Motor neuron (in vitro differentiated cells): ENCODE measurements around the gene CNKSR3. TPM values are rescaled to one million over a fixed set of nuclear protein-coding genes. Genes with fewer than 3 reads are reported as not detected.

Source experiments
- ATAC-seq, 8 experiments: fragments of 200-7000 bp; cut with Tn5 transposase; replicated peaks in 6 of 8; 2 replicates each; pipeline ENCODE4 v1.8.0; 2021; ENCODE audit warnings: mild to moderate bottlenecking in 8 of 8, moderate library complexity in 8 of 8
- H3K27ac ChIP-seq, 2 donors: fragments of 250-450 bp; sonication (Bioruptor Pico); 2 replicates each; pipeline ENCODE4 v1.9.0; 2021; ENCODE audit warnings: antibody characterized with exemption in 2 of 2, mild to moderate bottlenecking in 2 of 2, moderate library complexity in 1 of 2
- H3K4me1 ChIP-seq, 2 donors: fragments of 250-450 bp; sonication (Bioruptor Pico); replicated peaks in 1 of 2; 2 replicates each; pipeline ENCODE4 v1.6.1; 2021; ENCODE audit warnings: antibody characterized with exemption in 2 of 2, mild to moderate bottlenecking in 2 of 2, moderate library complexity in 1 of 2
- H3K4me3 ChIP-seq, 5 donors: fragments of 250-450 bp; sonication (Bioruptor Pico); 2 replicates each; pipeline ENCODE4 v1.9.0; 2021; ENCODE audit warnings: antibody characterized with exemption in 5 of 5, mild to moderate bottlenecking in 5 of 5, moderate library complexity in 4 of 5
- WGBS, 10 experiments: fragments of 450-650 bp; shearing (Covaris generic); methylation state at CpG; one replicate each; pipeline ENCODE4 v1.0.0; 2022; 5-methylcytosine and 5-hydroxymethylcytosine counted together
- in situ Hi-C, 9 experiments: fragments of 400-800 bp; cut with MboI; loops; one replicate each; pipeline ENCODE4 v1.15.0; 2021; ENCODE audit warnings: low sequenced_read_pairs in 9 of 9, low pct_unique_long_range_greater_than_20kb in 2 of 9; ENCODE audit not compliant: unreplicated experiment in 9 of 9
- total RNA-seq, 8 experiments: library from RNA; unstranded; fragments of 300-600 nt; gene quantifications; 2 replicates each; pipeline versions ENCODE4 v1.2.3 to v1.2.4, GENCODE V29; 2022

The CNKSR3 gene
- total RNA-seq, 8 experiments from 2014 or later: 2.0 to 21.5 (median 3.5) TPM

DNA sequence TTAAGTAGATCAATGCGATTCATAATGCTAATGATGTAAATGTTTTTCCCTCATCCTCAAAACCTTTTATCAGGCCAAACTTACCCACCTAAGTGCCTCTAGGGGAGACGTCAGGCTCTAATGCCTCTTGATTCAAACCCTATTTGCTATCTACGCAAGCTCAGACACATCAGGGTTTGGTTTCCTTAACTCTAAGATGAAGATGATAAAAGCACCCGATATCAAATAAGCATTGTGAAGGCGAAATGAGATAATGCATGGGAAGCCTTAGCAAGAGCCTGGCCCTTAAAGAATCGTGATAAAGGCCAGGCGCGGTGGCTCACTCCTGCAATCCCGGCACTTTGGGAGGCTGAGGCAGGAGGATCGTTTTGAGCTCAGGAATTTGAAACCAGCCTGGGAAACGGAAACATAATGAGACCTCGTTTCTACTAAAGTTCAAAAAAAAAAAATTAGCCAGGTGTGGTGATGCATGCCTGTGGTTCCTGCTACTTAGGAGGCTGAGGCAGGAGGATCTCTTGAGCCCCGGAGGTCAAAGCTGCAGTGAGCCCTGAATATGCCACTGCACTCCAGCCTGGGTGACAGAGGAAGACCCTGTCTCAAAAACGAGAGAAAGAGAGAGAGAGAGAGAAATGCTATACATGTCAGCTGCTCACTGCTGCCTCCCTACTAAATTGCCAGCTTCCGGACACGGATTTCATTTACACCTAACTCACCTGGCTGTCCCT is 13.5 kb downstream of the CNKSR3 start:
- no peak for ATAC-seq
- in situ Hi-C loops: loop anchor here in 1 of 9 experiments (25.0 kb wide), 1 partner anchor 315 kb away; no protein-coding TSS in a partner anchor
- H3K27ac ChIP-seq: no peak overlapping the region
- no peak overlapping the region for H3K4me3 ChIP-seq
- WGBS, 10 experiments: 85 to 100% (median 94%) methylated on average over 2 to 15 of the region's 16 CpGs
- H3K4me1 ChIP-seq: no peaks in the 10 kb centered on the region

DNA sequence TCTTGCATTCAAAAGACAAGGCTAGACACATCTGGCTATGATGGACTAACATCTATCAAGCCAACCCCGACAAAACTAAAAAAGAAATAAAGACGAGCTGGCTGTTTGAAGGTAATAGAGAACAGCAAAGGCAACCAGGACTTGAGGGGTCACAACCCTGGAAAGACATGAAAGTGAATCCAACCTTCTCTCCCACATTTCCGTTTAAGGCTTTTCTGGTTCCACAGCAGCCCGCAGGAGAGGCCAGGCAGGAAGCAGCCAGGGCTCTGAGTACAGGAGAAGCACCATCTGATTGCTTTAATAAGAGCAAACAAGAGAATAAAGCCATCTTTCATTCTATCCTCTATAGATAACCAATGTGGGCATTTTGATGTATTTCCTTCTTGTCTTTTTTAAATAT is 14.3 kb downstream of the CNKSR3 start:
- in situ Hi-C loops: loop anchor here in 1 of 9 experiments (25.0 kb wide), 1 partner anchor 316 kb away; no protein-coding TSS in a partner anchor
- Histone ChIP-seq H3K4me3 (no peak overlapping the region), H3K27ac (no peak overlapping the region), H3K4me1 (no peaks in the 10 kb centered on the region)
- 50 to 100% (median 78%) methylated on average over 1 to 4 of the region's 4 CpGs; no CpG with 5 or more reads in 2 of the 10 experiments for WGBS, 10 experiments
- no peak for ATAC-seq

DNA sequence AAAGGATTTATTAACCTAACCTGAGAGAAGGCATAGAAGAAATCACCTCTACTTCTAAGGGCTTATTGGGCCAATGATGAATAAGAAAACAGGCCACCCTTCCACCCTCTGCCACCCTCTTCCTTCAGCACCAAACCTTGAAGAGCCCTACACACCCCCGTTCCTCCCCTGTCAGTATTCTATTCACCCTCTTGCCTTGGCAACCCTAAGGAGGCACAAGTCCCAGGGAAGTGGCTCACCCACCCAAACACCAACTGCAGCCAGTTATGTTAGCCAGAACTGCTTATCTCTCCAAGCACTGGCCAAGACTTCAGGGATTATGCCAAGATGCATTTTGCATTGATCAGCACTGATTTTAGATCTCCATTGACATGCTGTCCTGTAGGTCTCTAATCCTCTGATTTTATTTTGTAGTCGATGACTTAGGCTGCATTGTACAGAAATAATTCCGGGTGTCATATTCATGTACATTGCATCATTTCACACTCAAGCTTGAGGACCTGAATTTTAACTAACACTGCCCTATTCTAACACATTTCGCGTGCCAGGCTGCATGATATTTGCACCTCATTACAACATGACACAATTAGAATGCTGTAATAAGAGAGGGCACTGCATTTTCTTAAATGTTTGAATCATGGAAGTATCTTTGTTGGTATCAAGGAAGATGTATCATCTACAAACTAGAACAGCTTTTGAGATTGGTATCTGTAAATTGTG is 15.7 kb downstream of the CNKSR3 start:
- Histone ChIP-seq H3K4me3 (no peak overlapping the region), H3K4me1 (no peaks in the 10 kb centered on the region), H3K27ac (no peak overlapping the region)
- peak in 5 of 8 experiments; percentile 9 to 61 (median 37) for ATAC-seq
- in situ Hi-C loops: loop anchor here in 1 of 9 experiments (25.0 kb wide), 1 partner anchor 318 kb away; no protein-coding TSS in a partner anchor
- WGBS, 10 experiments: 40 to 95% (median 60%) methylated on average over 1 to 5 of the region's 5 CpGs; no CpG with 5 or more reads in 1 of the 10 experiments

DNA sequence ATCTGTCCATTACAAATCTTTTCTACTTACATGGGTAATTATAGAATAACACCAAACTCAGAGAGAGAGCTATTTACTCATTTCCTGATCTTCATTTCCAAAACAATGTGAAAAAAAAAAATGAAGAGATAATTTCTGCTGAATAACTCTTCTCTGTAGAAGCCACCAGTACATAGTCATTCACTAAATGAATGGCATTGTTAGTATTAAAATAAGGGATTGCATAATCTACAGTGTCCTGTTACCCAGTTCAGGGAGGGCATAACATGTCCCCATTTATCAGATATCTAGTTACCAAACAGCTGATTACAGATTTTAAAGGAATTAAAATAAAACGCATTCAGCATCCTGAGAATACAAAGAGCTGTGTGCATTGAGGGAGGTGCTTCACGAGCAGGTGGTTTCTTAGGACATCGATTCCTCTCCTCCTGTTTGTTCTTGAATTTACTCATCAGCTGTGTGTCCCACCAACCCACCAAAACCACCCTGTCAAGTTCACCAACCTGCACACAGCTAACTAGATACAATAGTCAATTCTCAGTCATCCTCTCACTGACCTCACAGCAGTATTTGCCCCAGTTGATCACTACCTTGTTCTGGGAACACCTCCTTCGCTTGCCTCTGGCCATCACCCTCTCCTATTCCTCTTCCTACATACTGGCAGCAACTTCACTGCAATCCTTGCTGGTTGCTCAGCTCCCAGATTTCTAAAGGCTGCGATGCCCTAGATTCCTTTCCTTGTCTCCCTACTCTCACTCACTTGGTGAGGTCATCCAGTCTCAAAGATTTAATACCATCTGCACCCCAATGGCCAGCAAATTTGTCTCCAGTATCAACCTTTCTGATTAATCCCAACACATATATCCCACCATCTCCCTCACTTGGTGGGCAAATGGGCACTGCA is 18.7 kb downstream of the CNKSR3 start:
- ATAC-seq: peak in 4 of 8 experiments; percentile 32 to 81 (median 37)
- peaks cover 0 to 4% of the 10 kb centered on the region in 2 donors for H3K4me1 ChIP-seq
- in situ Hi-C loops: loop anchor here in 1 of 9 experiments (25.0 kb wide), 1 partner anchor 320 kb away; no protein-coding TSS in a partner anchor
- no peak overlapping the region for H3K27ac ChIP-seq
- H3K4me3 ChIP-seq: no peak overlapping the region
- 61 to 100% (median 94%) methylated on average over 1 to 5 of the region's 5 CpGs for WGBS, 10 experiments

DNA sequence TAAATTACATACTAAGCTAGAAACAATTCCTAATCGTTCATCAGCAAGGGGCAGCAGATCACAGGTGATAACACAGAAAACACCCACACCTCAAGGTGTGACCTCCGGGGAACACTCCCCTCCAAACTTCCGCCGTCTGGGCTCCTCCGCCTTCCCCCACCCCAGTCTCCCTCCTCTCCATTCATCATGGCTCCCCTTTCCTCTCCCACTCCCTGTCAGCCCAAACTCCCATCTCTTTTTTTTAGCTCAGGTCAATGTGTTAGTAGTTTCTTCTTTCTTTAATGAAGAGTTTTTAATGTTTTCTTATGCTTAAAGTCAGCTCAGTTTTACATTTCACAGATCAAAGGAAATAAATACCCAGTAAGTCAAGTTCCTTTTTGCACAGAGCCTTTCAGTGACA is 20.7 kb downstream of the CNKSR3 start:
- in situ Hi-C loops: loop anchor here in 1 of 9 experiments (25.0 kb wide), 1 partner anchor 322 kb away; no protein-coding TSS in a partner anchor
- 80 to 100% (median 100%) methylated on average over 1 of the region's 5 CpGs; no CpG with 5 or more reads in 7 of the 10 experiments for WGBS, 10 experiments
- peaks cover 0 to 4% of the 10 kb centered on the region in 2 donors for H3K4me1 ChIP-seq
- ATAC-seq: no peak
- no peak overlapping the region for H3K4me3 ChIP-seq
- H3K27ac ChIP-seq: no peak overlapping the region

DNA sequence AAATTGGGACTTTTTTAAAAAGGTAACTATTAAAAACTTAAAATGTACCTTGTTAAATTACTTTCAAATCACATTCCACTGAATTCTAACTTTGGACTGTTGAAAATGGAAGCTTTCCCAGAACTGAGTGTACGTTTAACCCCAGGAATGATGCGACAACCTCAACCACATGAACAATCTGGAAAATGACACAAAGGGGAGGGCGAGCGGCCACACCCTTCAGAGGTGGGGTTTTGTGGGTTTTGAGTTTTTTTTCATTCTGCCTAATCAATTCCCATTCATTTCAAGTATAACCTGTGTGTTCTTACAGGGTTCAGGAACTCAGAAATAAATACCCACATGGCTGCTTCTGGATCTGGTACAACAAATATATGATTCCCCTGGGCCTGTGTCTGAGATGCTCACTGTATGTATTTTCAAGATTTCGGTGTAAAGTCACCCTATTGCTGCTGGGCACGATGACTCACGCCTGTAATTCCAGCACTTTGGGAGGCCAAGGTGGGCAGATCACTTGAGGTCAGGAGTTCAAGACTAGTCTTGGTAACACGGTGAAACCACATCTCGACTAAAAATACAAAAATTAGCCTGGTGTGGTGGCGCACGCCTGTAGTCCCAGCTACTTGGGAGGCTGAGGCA is 21.6 kb downstream of the CNKSR3 start:
- peaks cover 0 to 4% of the 10 kb centered on the region in 2 donors for H3K4me1 ChIP-seq
- peak in 2 of 8 experiments; percentile 21 to 46 for ATAC-seq
- 28 to 100% (median 86%) methylated on average over 1 to 9 of the region's 11 CpGs; no CpG with 5 or more reads in 1 of the 10 experiments for WGBS, 10 experiments
- no peak overlapping the region for H3K4me3 ChIP-seq
- no peak overlapping the region for H3K27ac ChIP-seq
- in situ Hi-C loops: loop anchor here in 1 of 9 experiments (25.0 kb wide), 1 partner anchor 323 kb away; no protein-coding TSS in a partner anchor

DNA sequence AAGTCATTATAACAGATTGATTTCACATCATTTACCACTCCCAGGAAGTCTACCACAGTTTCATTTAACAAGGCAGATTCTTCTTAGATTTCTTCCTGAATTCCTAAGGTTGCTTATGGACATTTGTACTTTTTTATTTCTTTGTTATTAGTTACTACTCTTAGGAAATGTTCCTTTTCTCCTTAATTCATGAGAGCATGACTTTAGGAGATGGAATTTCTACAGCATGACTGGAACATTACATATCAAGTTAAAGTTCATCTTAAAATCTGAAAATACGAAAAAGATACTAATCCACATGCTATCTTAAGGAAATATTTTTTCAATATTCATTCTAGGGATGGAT is 22.3 kb downstream of the CNKSR3 start:
- WGBS, 10 experiments: 33 to 100% (median 93%) methylated on average over 1 of the region's 1 CpG; no CpG with 5 or more reads in 1 of the 10 experiments
- H3K4me1 ChIP-seq: peaks cover 3 to 10% of the 10 kb centered on the region in 2 donors
- H3K4me3 ChIP-seq: no peak overlapping the region
- H3K27ac ChIP-seq: no peak overlapping the region
- ATAC-seq: no peak
- in situ Hi-C loops: loop anchor here in 1 of 9 experiments (25.0 kb wide), 1 partner anchor 324 kb away; no protein-coding TSS in a partner anchor

DNA sequence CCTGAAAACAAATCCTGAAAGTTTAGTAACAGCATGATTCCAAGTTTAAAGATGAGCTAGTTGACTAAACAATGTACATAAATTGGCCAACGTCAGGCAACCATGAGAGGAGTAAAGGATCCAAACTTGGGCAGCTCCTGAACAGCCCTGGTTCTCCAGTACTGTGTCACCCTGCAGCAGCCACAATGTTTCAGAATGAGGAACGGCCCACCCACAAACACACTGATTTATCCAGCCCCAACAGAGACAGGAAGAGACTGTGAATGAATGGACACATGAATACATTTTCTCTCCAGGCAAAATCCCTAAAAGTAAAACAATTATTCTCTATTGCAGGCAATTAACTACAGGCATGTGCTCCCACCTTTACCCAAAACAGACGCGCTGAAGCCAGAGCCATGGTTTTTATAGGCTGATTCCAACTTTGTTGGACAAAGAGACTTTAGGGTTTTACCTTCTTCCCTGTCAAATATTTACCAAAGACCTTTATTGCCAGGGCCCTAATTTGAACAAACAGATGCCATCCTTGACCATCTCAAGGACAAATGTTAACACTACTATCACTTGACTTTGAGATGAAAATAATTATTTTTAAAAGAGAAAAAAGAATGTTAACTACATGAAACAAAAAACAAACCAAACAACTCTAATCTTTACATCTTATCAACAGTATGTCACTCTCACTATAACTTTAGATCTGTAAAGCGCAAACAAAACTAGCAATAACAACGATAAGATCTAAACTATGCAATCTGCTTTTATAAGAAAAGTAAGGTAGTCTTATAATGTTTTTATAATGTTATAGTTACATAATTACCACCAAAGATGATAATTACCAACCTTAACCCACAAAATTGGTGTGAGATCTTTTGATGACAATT is 22.9 kb downstream of the CNKSR3 start:
- ATAC-seq: peak in 4 of 8 experiments; percentile 27 to 52 (median 42)
- Histone ChIP-seq H3K27ac (no peak overlapping the region), H3K4me3 (no peak overlapping the region), H3K4me1 (peaks cover 9 to 16% of the 10 kb centered on the region in 2 donors)
- WGBS, 10 experiments: 49 to 97% (median 81%) methylated on average over 1 to 6 of the region's 6 CpGs
- in situ Hi-C loops: loop anchor here in 1 of 9 experiments (25.0 kb wide), 1 partner anchor 325 kb away; no protein-coding TSS in a partner anchor

DNA sequence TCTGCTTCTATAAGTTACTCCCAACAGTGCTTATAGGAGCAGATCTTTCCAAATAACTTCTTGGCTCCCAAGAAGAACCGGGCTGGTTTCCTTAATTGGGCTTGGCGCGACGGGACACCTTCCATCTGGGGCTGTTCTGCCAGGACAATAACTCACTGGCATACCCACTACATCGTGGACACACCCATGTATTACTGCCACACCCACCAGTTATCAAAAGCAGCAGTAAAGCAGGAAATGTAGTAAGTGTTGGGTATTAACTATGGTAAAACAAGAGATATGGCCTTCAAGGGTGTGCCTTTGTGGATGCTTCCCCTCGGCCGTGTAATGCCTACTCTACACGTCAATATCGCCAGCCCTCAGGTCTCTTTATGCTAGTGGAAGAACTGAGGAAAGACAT is 24.7 kb downstream of the CNKSR3 start:
- in situ Hi-C loops: loop anchor here in 1 of 9 experiments (25.0 kb wide), 1 partner anchor 326 kb away; no protein-coding TSS in a partner anchor
- no peak for ATAC-seq
- peaks cover 17 to 25% of the 10 kb centered on the region in 2 donors for H3K4me1 ChIP-seq
- no peak overlapping the region for H3K4me3 ChIP-seq
- WGBS, 10 experiments: 38 to 100% (median 93%) methylated on average over 1 to 8 of the region's 9 CpGs; no CpG with 5 or more reads in 1 of the 10 experiments
- H3K27ac ChIP-seq: no peak overlapping the region

DNA sequence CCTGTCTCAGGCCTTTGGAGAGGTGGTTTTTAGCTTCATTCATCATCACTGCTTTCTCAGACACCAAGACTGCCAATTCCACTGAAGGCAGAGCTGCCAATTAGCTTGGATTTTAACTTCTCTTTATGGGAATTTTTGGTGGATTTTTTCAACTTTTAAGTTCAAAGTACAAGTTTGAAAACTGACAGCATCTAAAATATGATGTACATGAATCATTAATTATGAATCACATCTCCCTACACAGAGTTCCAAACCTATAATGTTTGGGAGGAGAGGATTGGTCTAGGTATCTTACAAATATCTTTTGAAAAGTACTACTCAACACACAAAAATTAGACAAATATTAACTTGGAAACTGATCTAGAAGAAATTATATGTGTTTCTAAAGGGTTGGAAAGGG is 25.5 kb downstream of the CNKSR3 start:
- in situ Hi-C loops: loop anchor here in 1 of 9 experiments (25.0 kb wide), 1 partner anchor 327 kb away; no protein-coding TSS in a partner anchor
- Histone ChIP-seq H3K27ac (no peak overlapping the region), H3K4me1 (peaks cover 17 to 25% of the 10 kb centered on the region in 2 donors), H3K4me3 (no peak overlapping the region)
- ATAC-seq: no peak

DNA sequence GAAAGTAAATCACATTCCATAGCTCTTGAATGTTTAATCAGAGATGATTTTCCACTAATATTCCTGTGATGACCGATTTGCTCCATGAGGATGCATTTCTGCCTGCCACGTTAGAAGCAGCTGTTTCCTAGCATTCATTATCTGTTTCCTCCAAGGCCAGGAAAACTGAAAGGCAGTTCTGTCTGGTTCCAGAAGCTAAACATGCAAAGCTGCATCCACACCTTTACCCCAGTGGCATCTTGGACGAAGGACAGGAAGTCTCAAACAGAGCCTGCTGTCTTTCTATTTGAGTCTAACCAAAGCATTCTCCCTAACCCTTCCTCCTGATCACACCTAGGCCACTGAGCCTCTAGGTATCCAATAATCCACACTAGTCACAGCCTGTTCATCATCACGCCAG is 27.6 kb downstream of the CNKSR3 start:
- 33 to 86% (median 48%) methylated on average over 1 to 4 of the region's 4 CpGs; no CpG with 5 or more reads in 3 of the 10 experiments for WGBS, 10 experiments
- no peak overlapping the region for H3K4me3 ChIP-seq
- ATAC-seq: peak; percentile 20 to 86 (median 62)
- H3K27ac ChIP-seq: peak overlapping the region; percentile 9 to 36
- H3K4me1 ChIP-seq: peaks cover 37 to 45% of the 10 kb centered on the region in 2 donors
- in situ Hi-C loops: loop anchor here in 1 of 9 experiments (25.0 kb wide), 1 partner anchor 329 kb away; no protein-coding TSS in a partner anchor
